Fibroblast of pulmonary artery (primary cell): ENCODE results near the gene UBAP1.
"Not testable (repeated sequence)": the region's sequence is repeated elsewhere in the genome, so short reads cannot be mapped to it uniquely, and the experiment has no call there.

Source experiments
- DNase-seq: peaks from one replicate; pipeline ENCODE4 v3.0.0-alpha.2; 2010; ENCODE audit warnings: low read depth
- H3K4me3 ChIP-seq: replicated peaks from 2 replicates; pipeline ENCODE4 v1.5.1; 2011; ENCODE audit warnings: low read depth, mild to moderate bottlenecking, control low read depth, low read length, moderate library complexity
- CTCF ChIP-seq: IDR thresholded peaks from 2 replicates; pipeline ENCODE4 v1.5.1; 2011; ENCODE audit warnings: mild to moderate bottlenecking, control low read depth, low read length, inconsistent platforms; ENCODE audit errors: missing control alignments

UBAP1 gene

GRCh38 chr9:34227445-34227844, 48.6 kb downstream of the UBAP1 start:
- peak; percentile 39 for DNase-seq
- TF ChIP-seq CTCF = no peak
- H3K4me3 ChIP-seq = no peak overlapping the region

GRCh38 chr9:34230556-34230955, 51.7 kb downstream of the UBAP1 start:
- DNase-seq = no peak
- TF ChIP-seq CTCF = no peak
- H3K4me3 ChIP-seq = no peak overlapping the region

GRCh38 chr9:34232201-34232600, 53.4 kb downstream of the UBAP1 start:
- no peak overlapping the region for H3K4me3 ChIP-seq
- TF ChIP-seq CTCF = no peak
- DNase-seq = no peak

DNA sequence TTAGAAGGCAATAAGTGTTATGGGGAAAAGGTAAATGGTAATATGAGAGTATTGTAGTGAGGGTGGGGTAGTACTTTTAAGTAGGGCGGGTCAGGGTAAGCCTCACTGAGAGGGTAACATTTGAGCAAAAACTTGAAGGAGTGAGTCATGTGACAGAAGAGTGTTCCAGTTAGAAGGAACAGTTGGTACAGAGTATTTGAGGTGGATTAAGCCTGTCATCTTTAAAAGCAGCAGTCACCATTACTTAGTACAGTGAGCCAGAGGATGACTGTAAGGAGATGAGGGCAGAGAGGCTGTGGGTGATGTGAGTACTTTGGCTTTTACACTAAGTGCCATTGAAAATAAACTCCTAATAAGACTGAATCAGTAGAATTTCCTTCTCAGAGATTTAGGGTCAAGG, 54.8 kb downstream of the UBAP1 start:
- no peak for DNase-seq
- no peak overlapping the region for H3K4me3 ChIP-seq
- TF ChIP-seq CTCF = no peak

- no peak overlapping the region for H3K4me3 ChIP-seq
- DNase-seq = no peak
- TF ChIP-seq CTCF = no peak
Observed at GRCh38 chr9:34237836-34238235, 59.0 kb downstream of the UBAP1 start.

- DNase-seq = no peak
- H3K4me3 ChIP-seq = no peak overlapping the region
Observed at GRCh38 chr9:34240006-34240405, 61.2 kb downstream of the UBAP1 start.

GRCh38 chr9:34242830-34243229, 64.0 kb downstream of the UBAP1 start:
- TF ChIP-seq CTCF = no peak
- no peak for DNase-seq
- H3K4me3 ChIP-seq = no peak overlapping the region

More at GRCh38 chr9:34240006-34240405, 61.2 kb downstream of the UBAP1 start:
- no peak for TF ChIP-seq CTCF

GRCh38 chr9:34245212-34245611, 66.4 kb downstream of the UBAP1 start:
- not testable (repeated sequence) for H3K4me3 ChIP-seq, DNase-seq
